CD4-positive, alpha-beta T cell (primary cell): Measurements from ENCODE around the gene PPIF. TPM values are rescaled to one million over a fixed set of nuclear protein-coding genes. Genes with fewer than 3 reads are reported as not detected.

Experiments used
- ATAC-seq: fragments of 200-7000 bp; cut with Tn5 transposase; one replicate; pipeline ENCODE4 v1.10.0; 2022; ENCODE audit warnings: mild to moderate bottlenecking; ENCODE audit not compliant: poor library complexity
- CTCF ChIA-PET: fragments of 350-600 bp; sonication (Branson Sonifier 250); formaldehyde crosslinking; loops from one replicate; lab custom pipeline; 2021; ENCODE audit warnings: antibody characterized with exemption, inconsistent platforms; lab: Charles Lee
- POLR2A ChIA-PET: fragments of 350-600 bp; sonication (Branson Sonifier 250); formaldehyde crosslinking; loops from one replicate; lab custom pipeline; 2021; ENCODE audit warnings: antibody characterized with exemption, inconsistent platforms; lab: Charles Lee
- DNase-seq, 14 experiments: peaks; one replicate each; pipeline ENCODE4 v3.0.0-alpha.2; 2013 to 2020; ENCODE audit warnings: mixed read lengths in 2 of 14
- H3K27ac ChIP-seq, 2 donors: one replicate each; pipeline versions ENCODE4 v1.5.1 to v1.7.0; 2013; ENCODE audit warnings: low read length in 2 of 2, low read depth in 1 of 2, mild to moderate bottlenecking in 1 of 2
- H3K27me3 ChIP-seq, 2 experiments: 1 replicate in 1 of 2; 2 replicates in 1 of 2; pipeline versions ENCODE4 v1.6.1 to v1.7.0; 2013; ENCODE audit warnings: low read length in 2 of 2, control low read depth in 1 of 2, mild to moderate bottlenecking in 1 of 2, moderate library complexity in 1 of 2; ENCODE audit not compliant: insufficient read depth in 2 of 2, control insufficient read depth in 1 of 2
- H3K36me3 ChIP-seq: one replicate; pipeline ENCODE4 v1.6.1; 2013; ENCODE audit warnings: low read length, control low read depth; ENCODE audit not compliant: insufficient read depth
- H3K4me1 ChIP-seq: one replicate; pipeline ENCODE4 v1.6.1; 2013; ENCODE audit warnings: low read length, control low read depth; ENCODE audit not compliant: insufficient read depth
- H3K4me3 ChIP-seq: one replicate; pipeline ENCODE4 v1.5.1; 2013; ENCODE audit warnings: mild to moderate bottlenecking, low read length, moderate library complexity
- H3K9me3 ChIP-seq, 2 experiments: 1 replicate in 1 of 2; 2 replicates in 1 of 2; pipeline versions ENCODE4 v1.6.1 to v1.7.0; 2013; ENCODE audit warnings: low read length in 2 of 2, mild to moderate bottlenecking in 2 of 2, control low read depth in 1 of 2, moderate library complexity in 1 of 2; ENCODE audit not compliant: control insufficient read depth in 1 of 2, insufficient read depth in 1 of 2
- H3K27ac Mint-ChIP-seq: one replicate; pipeline ENCODE4 v1.8.0; 2020; ENCODE audit warnings: mixed read lengths
- H3K27me3 Mint-ChIP-seq: one replicate; pipeline ENCODE4 v1.8.0; 2021; ENCODE audit warnings: mixed read lengths
- H3K36me3 Mint-ChIP-seq: one replicate; pipeline ENCODE4 v1.8.0; 2021; ENCODE audit warnings: low read depth, mixed read lengths
- H3K4me1 Mint-ChIP-seq: one replicate; pipeline ENCODE4 v1.8.0; 2021; ENCODE audit warnings: low read depth, mixed read lengths
- H3K4me3 Mint-ChIP-seq: one replicate; pipeline ENCODE4 v1.8.0; 2020; ENCODE audit warnings: mild to moderate bottlenecking, mixed read lengths
- H3K9me3 Mint-ChIP-seq: one replicate; pipeline ENCODE4 v1.8.0; 2020; ENCODE audit warnings: mixed read lengths
- CTCF ChIP-seq: fragments of 200-600 bp; IDR thresholded peaks from one replicate; pipeline ENCODE4 v1.8.0; 2022; ENCODE audit warnings: antibody characterized with exemption, mild to moderate bottlenecking
- intact Hi-C, 2 experiments: fragments of 100-400 bp; cut with DNase I in 1 of 2; cut with micrococcal nuclease in 1 of 2; formaldehyde crosslinking; loops; one replicate each; pipeline versions ENCODE4 v1.15.1 to v1.9.0; 2023 to 2025; cut with DNase I, micrococcal nuclease
- total RNA-seq, 174 experiments: library from RNA in 2 of 174; stranded (reverse) in 2 of 174; gene quantifications; one replicate each; pipeline ENCODE4 v1.2.3 and lab custom pipeline; 2021 to 2026

Gene PPIF
- total RNA-seq, 2 experiments from 2014 or later, result 42.4 to 42.7 TPM

GRCh38 chr10:79394664-79395063 is 47.4 kb downstream of the PPIF start:
- H3K36me3 ChIP-seq, result no peaks in the 10 kb centered on the region
- no peaks in the 10 kb centered on the region for H3K9me3 ChIP-seq
- DNase-seq, result no peak
- no peaks in the 10 kb centered on the region for H3K27me3 ChIP-seq
- Mint-ChIP-seq H3K4me3 (no peak overlapping the region), H3K36me3 (no peaks in the 10 kb centered on the region), H3K9me3 (no peaks in the 10 kb centered on the region), H3K27me3 (no peaks in the 10 kb centered on the region), H3K27ac (no peak overlapping the region), H3K4me1 (no peaks in the 10 kb centered on the region)
- POLR2A ChIA-PET, result no interaction called here
- H3K4me3 ChIP-seq, result no peak overlapping the region
- CTCF ChIA-PET, result no interaction called here
- intact Hi-C loops, result no loop called here
- no peak overlapping the region for H3K27ac ChIP-seq
- no peak for TF ChIP-seq CTCF
- no peak for ATAC-seq
- peaks cover 4% of the 10 kb centered on the region for H3K4me1 ChIP-seq

GRCh38 chr10:79396520-79396919 is 49.3 kb downstream of the PPIF start:
- H3K4me3 ChIP-seq, result no peak overlapping the region
- Mint-ChIP-seq H3K36me3 (no peaks in the 10 kb centered on the region), H3K4me1 (no peaks in the 10 kb centered on the region), H3K27me3 (no peaks in the 10 kb centered on the region), H3K27ac (no peak overlapping the region), H3K4me3 (no peak overlapping the region), H3K9me3 (no peaks in the 10 kb centered on the region)
- CTCF ChIA-PET, result no interaction called here
- POLR2A ChIA-PET, result no interaction called here
- H3K36me3 ChIP-seq, result no peaks in the 10 kb centered on the region
- H3K27me3 ChIP-seq, result no peaks in the 10 kb centered on the region
- no peaks in the 10 kb centered on the region for H3K9me3 ChIP-seq
- intact Hi-C loops, result no loop called here
- ATAC-seq, result no peak
- DNase-seq, result no peak
- no peak overlapping the region for H3K27ac ChIP-seq
- no peak for TF ChIP-seq CTCF
- peaks cover 5% of the 10 kb centered on the region for H3K4me1 ChIP-seq

- Histone ChIP-seq H3K4me1 (peaks cover 5% of the 10 kb centered on the region), H3K9me3 (no peaks in the 10 kb centered on the region), H3K27me3 (no peaks in the 10 kb centered on the region), H3K4me3 (no peak overlapping the region), H3K27ac (no peak overlapping the region), H3K36me3 (no peaks in the 10 kb centered on the region)
- intact Hi-C loops, result no loop called here
- H3K27ac Mint-ChIP-seq, result no peak overlapping the region
- ChIA-PET CTCF (no interaction called here), POLR2A (no interaction called here)
- no peaks in the 10 kb centered on the region for H3K27me3 Mint-ChIP-seq
- ATAC-seq, result no peak
- no peaks in the 10 kb centered on the region for H3K9me3 Mint-ChIP-seq
- DNase-seq, result no peak
- no peak for TF ChIP-seq CTCF
- H3K4me1 Mint-ChIP-seq, result no peaks in the 10 kb centered on the region
- H3K4me3 Mint-ChIP-seq, result no peak overlapping the region
- H3K36me3 Mint-ChIP-seq, result no peaks in the 10 kb centered on the region
Observed at GRCh38 chr10:79397051-79397450, 49.8 kb downstream of the PPIF start.
